HG03521 (cell line): Measurements from ENCODE around the gene GPX2.

Source experiments
- ATAC-seq: cut with Tn5 transposase; IDR thresholded peaks from one replicate; pipeline ENCODE4 v1.9.1; 2021; ENCODE audit warnings: mild to moderate bottlenecking, moderate library complexity; ENCODE audit not compliant: unreplicated experiment

Gene GPX2

GRCh38 chr14:64940336-64940910 lies 2.1 kb downstream of the GPX2 start:
- ATAC-seq, result no peak

GRCh38 chr14:64939817-64940190 lies 2.7 kb downstream of the GPX2 start:
- ATAC-seq, result no peak

- ATAC-seq, result no peak
Measured at GRCh38 chr14:64938972-64939816, 3.4 kb downstream of the GPX2 start.

GRCh38 chr14:64937821-64938193 lies 4.7 kb downstream of the GPX2 start:
- no peak for ATAC-seq

GRCh38 chr14:64937171-64937820 lies 5.2 kb downstream of the GPX2 start:
- no peak for ATAC-seq

GRCh38 chr14:64935508-64935907 lies 7.0 kb downstream of the GPX2 start:
- ATAC-seq, result no peak

- ATAC-seq, result no peak
Measured at GRCh38 chr14:64934338-64934929, 8.1 kb downstream of the GPX2 start.

GRCh38 chr14:64932231-64932630 lies 10.3 kb downstream of the GPX2 start:
- no peak for ATAC-seq

- ATAC-seq, result no peak
Measured at GRCh38 chr14:64931123-64931522, 11.4 kb downstream of the GPX2 start.

GRCh38 chr14:64930085-64930843 lies 12.3 kb downstream of the GPX2 start:
- no peak for ATAC-seq

- ATAC-seq, result no peak
Measured at GRCh38 chr14:64929014-64929359, 13.6 kb downstream of the GPX2 start.

GRCh38 chr14:64928239-64929013 lies 14.1 kb downstream of the GPX2 start:
- ATAC-seq, result no peak

GRCh38 chr14:64927031-64927430 lies 15.5 kb downstream of the GPX2 start:
- no peak for ATAC-seq

GRCh38 chr14:64926398-64926995 lies 16.0 kb downstream of the GPX2 start:
- ATAC-seq, result no peak

- no peak for ATAC-seq
Measured at GRCh38 chr14:64923015-64923414, 19.5 kb downstream of the GPX2 start.

GRCh38 chr14:64920465-64920864 lies 22.1 kb downstream of the GPX2 start:
- no peak for ATAC-seq

GRCh38 chr14:64919618-64920017 lies 22.9 kb downstream of the GPX2 start:
- ATAC-seq, result no peak

- no peak for ATAC-seq
Measured at GRCh38 chr14:64919215-64919614, 23.3 kb downstream of the GPX2 start.

- no peak for ATAC-seq
Measured at GRCh38 chr14:64918216-64918615, 24.3 kb downstream of the GPX2 start.

GRCh38 chr14:64915797-64916196 lies 26.7 kb downstream of the GPX2 start:
- ATAC-seq, result no peak
